GM12872 (cell line): ENCODE data around the gene HELZ.

Source experiments
- TF ChIP-seq, protein P1 (sequence below): IDR thresholded peaks from 3 replicates; pipeline ENCODE4 v1.5.1; 2011; ENCODE audit warnings: low read depth, mild to moderate bottlenecking, low read length, moderate library complexity; ENCODE audit not compliant: insufficient read depth

The HELZ gene

DNA sequence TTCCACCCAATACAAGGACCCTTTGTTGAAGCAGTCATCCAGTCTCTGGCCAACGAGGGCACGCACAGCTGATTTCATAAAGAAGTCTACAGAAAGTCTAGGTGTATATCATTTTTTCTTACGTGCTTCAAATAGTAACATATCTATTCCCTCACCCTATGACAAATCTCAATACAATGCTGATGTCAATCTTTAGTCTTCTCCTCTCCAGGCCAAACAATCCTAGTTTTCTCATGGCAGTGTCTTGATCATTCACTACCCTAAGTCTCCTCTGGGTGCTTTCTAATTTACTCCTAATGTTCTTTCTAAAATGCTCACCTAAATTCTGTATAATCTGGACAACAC, 108.0 kb downstream of the HELZ start:
- TF ChIP-seq, protein P1, sequence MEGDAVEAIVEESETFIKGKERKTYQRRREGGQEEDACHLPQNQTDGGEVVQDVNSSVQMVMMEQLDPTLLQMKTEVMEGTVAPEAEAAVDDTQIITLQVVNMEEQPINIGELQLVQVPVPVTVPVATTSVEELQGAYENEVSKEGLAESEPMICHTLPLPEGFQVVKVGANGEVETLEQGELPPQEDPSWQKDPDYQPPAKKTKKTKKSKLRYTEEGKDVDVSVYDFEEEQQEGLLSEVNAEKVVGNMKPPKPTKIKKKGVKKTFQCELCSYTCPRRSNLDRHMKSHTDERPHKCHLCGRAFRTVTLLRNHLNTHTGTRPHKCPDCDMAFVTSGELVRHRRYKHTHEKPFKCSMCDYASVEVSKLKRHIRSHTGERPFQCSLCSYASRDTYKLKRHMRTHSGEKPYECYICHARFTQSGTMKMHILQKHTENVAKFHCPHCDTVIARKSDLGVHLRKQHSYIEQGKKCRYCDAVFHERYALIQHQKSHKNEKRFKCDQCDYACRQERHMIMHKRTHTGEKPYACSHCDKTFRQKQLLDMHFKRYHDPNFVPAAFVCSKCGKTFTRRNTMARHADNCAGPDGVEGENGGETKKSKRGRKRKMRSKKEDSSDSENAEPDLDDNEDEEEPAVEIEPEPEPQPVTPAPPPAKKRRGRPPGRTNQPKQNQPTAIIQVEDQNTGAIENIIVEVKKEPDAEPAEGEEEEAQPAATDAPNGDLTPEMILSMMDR = no peak

DNA sequence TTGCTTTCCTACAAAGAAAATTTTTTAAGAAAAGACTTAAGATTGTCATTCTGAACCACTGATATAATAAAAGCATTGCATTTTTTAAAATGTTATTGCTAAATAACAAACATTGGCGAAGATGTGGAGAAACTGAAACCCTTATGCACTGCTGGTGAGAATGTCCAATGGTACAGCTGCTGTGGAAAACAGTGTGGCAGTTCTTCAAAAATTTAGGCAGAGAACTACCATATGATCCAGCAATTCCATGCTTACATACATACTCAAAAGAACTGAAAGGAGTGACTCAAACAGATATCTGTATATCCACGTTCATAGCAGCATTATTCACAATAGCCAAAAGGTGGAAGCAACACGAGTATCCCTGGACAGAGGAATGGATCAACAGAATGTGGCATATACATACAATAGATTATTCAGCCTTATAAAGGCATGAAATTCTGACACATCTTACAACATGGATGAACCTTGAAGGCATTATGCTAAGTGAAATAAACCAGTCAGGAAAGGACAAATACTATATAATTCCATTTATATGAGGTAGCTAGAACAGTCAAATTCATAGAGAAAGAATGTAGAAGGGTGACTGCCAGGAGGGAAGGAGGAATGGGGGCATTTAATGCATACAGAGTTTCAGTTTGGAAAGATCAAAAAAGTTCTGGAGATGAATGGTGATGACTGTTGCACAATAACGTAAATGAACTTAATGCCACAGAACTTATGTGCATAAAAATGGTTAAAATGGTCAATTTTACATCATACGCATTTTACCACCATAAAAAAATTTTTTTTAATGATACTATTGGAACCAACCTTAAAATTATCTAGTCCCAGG, 108.6 kb downstream of the HELZ start:
- TF ChIP-seq, protein P1 = no peak

DNA sequence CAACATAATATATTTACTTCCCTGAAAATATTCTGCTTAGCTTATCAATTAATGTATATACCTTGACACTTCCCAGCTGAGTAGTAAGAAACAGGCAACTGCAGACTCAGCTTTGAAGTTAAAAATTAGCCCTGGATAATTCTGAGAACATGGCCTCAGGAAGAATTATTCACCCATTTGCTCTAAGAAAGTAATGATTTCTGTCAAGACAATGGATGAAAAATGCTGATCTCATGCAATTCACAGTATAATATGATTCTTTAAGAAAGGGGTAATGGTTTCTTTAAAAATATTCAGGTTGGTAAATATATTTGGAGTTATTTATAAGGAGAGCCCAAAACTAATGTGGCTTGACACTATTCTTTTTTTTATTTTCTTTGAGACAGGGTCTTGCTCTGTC, 111.8 kb downstream of the HELZ start:
- TF ChIP-seq, protein P1 = no peak

DNA sequence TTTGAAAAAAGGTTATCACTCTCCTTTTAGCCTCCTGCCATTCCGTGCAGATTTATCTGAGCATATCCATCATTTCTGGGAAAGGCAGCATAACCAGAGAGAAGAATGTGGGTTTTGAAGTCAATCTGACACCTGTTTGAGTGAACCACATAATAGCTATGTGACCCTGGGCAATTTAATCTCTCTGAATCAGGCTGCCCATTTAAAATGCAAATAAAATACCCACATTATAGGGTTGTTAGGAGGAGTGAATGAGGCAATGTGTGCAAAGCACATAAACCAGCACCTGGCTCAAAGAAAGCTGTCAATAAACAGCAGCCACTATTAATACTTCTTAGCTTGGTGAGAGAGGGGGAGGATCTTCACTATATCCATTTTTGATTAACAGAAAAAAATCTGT, 112.6 kb downstream of the HELZ start:
- TF ChIP-seq, protein P1 = no peak

DNA sequence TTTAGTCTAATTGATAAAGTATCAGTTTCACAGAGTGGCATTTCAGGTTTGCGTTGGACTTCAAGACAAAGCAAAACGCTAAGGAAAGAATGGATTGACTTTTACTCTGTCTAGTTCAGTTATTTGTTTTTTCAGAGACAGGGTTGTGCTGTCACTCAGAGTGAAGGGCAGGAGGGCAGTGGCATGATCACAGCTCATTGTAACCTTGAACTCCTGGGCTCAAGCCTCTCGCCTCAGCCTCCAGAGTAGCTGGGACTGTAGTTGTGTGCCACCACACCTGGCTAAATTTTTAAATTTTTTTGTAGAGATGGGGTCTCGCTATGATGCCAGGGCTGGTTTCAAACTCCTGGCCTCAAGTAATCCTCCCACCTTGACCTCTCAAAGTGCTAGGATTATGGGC, 114.2 kb downstream of the HELZ start:
- TF ChIP-seq, protein P1 = no peak

DNA sequence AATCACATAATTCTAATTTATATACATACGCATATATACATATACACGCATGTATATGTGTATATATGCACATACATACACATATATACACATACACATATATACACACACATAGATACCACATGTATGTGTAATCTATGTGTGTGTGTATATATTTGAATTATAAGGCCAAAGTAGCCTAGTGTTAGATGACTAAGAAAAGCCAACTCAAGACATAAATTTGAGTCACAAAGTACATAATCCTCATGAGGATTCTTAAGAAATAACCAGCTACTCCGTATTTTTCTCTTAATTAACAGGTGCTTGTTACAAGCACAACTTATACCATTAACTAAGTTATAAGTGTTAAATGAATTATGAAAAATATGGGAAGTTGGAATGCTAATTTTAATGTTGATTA, 115.7 kb downstream of the HELZ start:
- TF ChIP-seq, protein P1 = no peak

DNA sequence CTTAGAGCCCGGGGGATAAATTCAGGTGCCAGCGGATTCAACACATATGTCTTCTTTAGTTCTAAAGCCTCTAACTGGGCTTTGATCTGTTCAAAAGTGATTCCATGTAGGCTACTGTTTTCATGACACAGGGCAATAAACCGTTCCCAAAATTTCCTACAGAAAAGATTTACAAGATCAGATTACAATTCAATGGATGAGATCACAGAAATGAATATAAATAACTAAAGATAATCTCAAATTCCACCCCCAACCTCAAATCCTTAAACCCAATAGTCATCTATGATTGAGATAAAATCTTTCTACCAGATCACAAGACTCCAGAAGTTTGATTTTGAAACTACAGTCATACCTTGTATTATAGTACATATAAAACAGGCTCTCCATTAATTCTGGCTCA, 116.3 kb downstream of the HELZ start:
- TF ChIP-seq, protein P1 = no peak
